Effector memory CD8-positive, alpha-beta T cell (primary cell): ENCODE measurements around the gene KCNJ16.

ENCODE experiments used
- ATAC-seq: fragments of 150-1000 bp; cut with Tn5 transposase; replicated peaks from 2 replicates; pipeline ENCODE4 v1.10.0; 2021; ENCODE audit warnings: mild to moderate bottlenecking, moderate library complexity
- DNase-seq, 3 experiments: peaks; one replicate each; pipeline ENCODE4 v3.0.0; 2021
- H3K27ac Mint-ChIP-seq, 2 donors: one replicate each; pipeline ENCODE4 v1.8.0; 2022; ENCODE audit warnings: mild to moderate bottlenecking in 2 of 2, mixed read lengths in 2 of 2, moderate library complexity in 2 of 2
- H3K27me3 Mint-ChIP-seq, 2 donors: one replicate each; pipeline ENCODE4 v1.8.0; 2022; ENCODE audit warnings: mixed read lengths in 2 of 2
- H3K36me3 Mint-ChIP-seq: one replicate; pipeline ENCODE4 v1.8.0; 2022; ENCODE audit warnings: mild to moderate bottlenecking, moderate library complexity, mixed read lengths; ENCODE audit not compliant: insufficient read depth
- H3K4me1 Mint-ChIP-seq, 2 donors: one replicate each; pipeline ENCODE4 v1.8.0; 2022; ENCODE audit warnings: low read depth in 2 of 2, mixed read lengths in 2 of 2
- H3K4me3 Mint-ChIP-seq, 2 donors: one replicate each; pipeline ENCODE4 v1.8.0; 2022; ENCODE audit warnings: mild to moderate bottlenecking in 2 of 2, mixed read lengths in 2 of 2, moderate library complexity in 2 of 2
- H3K9me3 Mint-ChIP-seq, 2 donors: one replicate each; pipeline ENCODE4 v1.8.0; 2022; ENCODE audit warnings: mixed read lengths in 2 of 2

The KCNJ16 gene

DNA sequence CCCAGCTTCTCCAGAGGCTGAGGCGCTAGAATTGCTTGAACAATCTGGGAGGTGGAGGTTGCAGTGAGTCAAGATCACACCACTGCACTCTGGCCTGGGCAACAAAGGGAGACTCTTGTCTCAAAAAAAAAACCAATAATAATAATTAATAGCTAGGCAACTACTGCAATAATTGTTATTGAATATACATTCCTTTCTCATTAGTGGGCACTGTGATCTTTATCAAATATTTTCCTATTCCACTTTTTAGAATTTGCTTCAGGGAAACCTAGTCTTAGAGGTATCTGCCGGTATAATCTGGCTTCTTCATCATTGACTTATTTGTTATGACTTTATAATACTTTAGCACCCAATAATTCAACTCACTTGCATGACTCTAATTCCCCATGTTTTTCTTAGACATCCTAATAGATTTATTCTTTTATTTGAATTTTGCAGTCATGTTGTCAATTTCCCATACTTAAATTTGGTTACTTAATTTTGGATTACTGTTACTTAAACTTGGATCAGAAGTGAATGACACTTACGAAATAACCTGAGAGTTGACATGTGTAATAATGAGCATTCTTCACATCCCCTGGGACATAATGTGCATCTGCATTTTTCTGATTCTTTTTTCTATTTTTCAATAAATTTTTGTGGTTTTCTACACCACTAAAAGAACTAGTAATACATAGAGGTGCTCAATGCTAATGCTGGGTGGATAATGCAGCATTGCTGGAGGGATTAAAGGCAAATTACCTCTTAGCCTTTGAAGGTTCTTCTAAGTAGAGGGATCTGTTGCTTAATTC is 25.0 kb upstream of the KCNJ16 start:
- H3K4me1 Mint-ChIP-seq, result no peaks in the 10 kb centered on the region

DNA sequence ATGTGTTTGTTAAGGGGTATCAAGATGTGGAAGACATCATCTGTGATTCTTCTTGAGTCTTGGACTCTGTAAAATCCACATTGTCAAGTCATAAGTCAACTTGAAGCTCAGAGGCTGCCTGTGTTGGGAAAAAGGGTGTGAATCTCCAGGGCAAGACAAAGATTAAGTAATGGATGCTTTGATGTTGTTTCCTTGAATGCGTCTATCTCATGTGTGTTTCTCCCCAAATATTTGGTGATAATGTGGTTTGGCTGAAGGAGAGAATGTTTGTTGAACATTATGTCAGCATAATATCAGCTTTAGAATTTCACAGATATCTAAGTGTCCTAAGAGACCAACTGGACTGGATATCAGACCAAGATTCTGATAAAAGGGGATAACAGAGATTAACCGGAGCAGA is 24.1 kb upstream of the KCNJ16 start:
- Mint-ChIP-seq H3K27ac (no peak overlapping the region), H3K36me3 (no peaks in the 10 kb centered on the region), H3K27me3 (no peaks in the 10 kb centered on the region), H3K4me3 (no peak overlapping the region), H3K4me1 (no peaks in the 10 kb centered on the region), H3K9me3 (no peaks in the 10 kb centered on the region)
- DNase-seq (no peak), ATAC-seq (no peak)

More for the DNA sequence above, 25.0 kb upstream of the KCNJ16 start:
- no peak for DNase-seq
- no peak for ATAC-seq
- Mint-ChIP-seq H3K9me3 (no peaks in the 10 kb centered on the region), H3K4me3 (no peak overlapping the region), H3K27ac (no peak overlapping the region), H3K27me3 (no peaks in the 10 kb centered on the region), H3K36me3 (no peaks in the 10 kb centered on the region)

- H3K36me3 Mint-ChIP-seq, result no peaks in the 10 kb centered on the region
- H3K4me3 Mint-ChIP-seq, result no peak overlapping the region
- H3K27ac Mint-ChIP-seq, result no peak overlapping the region
- ATAC-seq, result no peak
- no peaks in the 10 kb centered on the region for H3K27me3 Mint-ChIP-seq
- no peak for DNase-seq
- no peaks in the 10 kb centered on the region for H3K4me1 Mint-ChIP-seq
- no peaks in the 10 kb centered on the region for H3K9me3 Mint-ChIP-seq
These were observed 21.5 kb upstream of the KCNJ16 start for GRCh38 chr17:70053241-70054234.

DNA sequence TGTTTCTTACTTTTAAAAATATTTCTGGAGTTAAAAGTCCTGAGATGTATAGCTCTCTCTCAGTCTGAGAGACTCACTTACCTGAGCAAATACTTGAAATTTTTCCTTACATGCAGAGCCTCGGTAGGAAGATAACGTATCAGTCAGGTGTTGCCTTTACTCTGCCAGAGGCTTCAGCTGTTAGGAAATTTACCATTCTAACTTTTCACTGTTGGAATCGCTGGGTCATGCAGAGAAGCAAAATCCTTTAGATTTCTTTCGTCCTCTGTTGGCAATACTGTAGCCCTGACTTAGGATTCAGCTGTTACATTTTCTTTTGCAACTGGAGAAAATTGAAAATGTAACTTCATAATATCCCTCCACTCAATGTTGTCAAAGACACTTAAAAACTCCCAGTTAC is 20.0 kb upstream of the KCNJ16 start:
- DNase-seq (no peak), ATAC-seq (no peak)
- H3K27me3 Mint-ChIP-seq, result no peaks in the 10 kb centered on the region
- H3K4me1 Mint-ChIP-seq, result no peaks in the 10 kb centered on the region
- H3K9me3 Mint-ChIP-seq, result no peaks in the 10 kb centered on the region
- H3K27ac Mint-ChIP-seq, result no peak overlapping the region
- no peaks in the 10 kb centered on the region for H3K36me3 Mint-ChIP-seq
- H3K4me3 Mint-ChIP-seq, result no peak overlapping the region

DNA sequence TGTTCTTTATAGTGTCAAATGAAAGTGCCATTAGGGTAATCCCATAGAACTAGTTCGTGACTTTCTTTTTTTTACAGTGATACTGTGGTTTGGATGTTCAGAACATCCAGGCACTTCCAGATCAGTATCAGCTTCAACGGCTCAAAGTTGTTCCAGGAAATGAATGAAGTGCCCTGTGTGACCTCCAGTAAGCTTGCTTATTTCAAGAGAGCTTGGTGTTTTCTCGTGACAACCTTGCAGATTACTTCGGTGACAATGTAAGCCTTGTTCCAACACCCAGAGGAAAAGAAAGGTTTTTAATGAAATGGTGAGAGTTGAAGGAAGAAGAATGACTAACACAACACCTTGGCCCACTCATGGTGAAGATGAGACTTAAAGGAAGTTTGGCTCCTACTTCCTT is 16.0 kb upstream of the KCNJ16 start:
- DNase-seq, result no peak
- Mint-ChIP-seq H3K9me3 (no peaks in the 10 kb centered on the region), H3K27ac (no peak overlapping the region), H3K4me1 (no peaks in the 10 kb centered on the region), H3K4me3 (no peak overlapping the region), H3K27me3 (no peaks in the 10 kb centered on the region), H3K36me3 (no peaks in the 10 kb centered on the region)
- ATAC-seq, result no peak

DNA sequence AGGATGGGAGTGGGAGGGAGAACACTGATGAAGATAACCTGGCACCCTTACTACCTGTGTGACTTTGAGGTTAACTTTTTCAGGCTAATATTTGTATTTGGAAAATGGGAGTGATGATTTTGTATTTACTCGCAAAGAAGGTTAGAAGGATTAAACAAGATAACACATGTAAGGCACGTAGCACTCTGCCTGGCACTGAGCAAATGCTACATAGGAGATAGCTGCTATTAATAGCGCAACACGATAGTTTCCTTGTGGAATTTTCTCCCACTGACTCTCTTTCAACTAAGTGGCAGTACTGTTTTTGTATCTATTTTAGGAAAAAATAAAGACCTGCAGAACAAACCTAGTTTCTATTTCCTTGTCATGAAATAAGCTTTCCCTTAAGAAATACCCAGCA is 15.4 kb upstream of the KCNJ16 start:
- no peak for ATAC-seq
- Mint-ChIP-seq H3K4me1 (no peaks in the 10 kb centered on the region), H3K36me3 (peaks cover under 1% of the 10 kb centered on the region), H3K4me3 (no peak overlapping the region), H3K9me3 (no peaks in the 10 kb centered on the region), H3K27ac (no peak overlapping the region), H3K27me3 (no peaks in the 10 kb centered on the region)
- no peak for DNase-seq

DNA sequence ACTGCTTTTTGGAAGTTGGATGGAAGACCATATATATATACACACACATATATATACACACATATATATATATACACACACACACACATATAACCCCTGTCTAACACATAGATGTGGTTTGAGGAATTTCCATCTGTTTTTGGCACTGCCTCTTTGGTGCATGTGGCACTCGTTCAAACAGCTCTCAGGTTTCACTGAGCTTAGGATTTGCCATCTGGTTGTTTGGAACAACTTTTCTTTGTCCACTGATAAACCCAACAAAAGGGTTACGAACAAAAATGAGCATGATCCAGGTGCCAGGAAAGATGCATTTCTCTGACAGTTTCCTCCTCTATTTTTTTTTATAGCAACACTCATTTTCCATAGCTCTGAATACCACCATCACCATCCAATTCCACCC is 14.6 kb upstream of the KCNJ16 start:
- H3K36me3 Mint-ChIP-seq, result peaks cover 2% of the 10 kb centered on the region
- H3K9me3 Mint-ChIP-seq, result no peaks in the 10 kb centered on the region
- no peak overlapping the region for H3K4me3 Mint-ChIP-seq
- H3K27ac Mint-ChIP-seq, result no peak overlapping the region
- no peak for DNase-seq
- no peak for ATAC-seq
- no peaks in the 10 kb centered on the region for H3K27me3 Mint-ChIP-seq
- no peaks in the 10 kb centered on the region for H3K4me1 Mint-ChIP-seq

GRCh38 chr17:70067134-70067533 is 7.9 kb upstream of the KCNJ16 start:
- ATAC-seq, result no peak
- Mint-ChIP-seq H3K9me3 (no peaks in the 10 kb centered on the region), H3K27me3 (peaks cover 0 to 7% of the 10 kb centered on the region in 2 donors), H3K4me3 (no peak overlapping the region), H3K4me1 (no peaks in the 10 kb centered on the region), H3K36me3 (peaks cover 2% of the 10 kb centered on the region), H3K27ac (no peak overlapping the region)
- no peak for DNase-seq

DNA sequence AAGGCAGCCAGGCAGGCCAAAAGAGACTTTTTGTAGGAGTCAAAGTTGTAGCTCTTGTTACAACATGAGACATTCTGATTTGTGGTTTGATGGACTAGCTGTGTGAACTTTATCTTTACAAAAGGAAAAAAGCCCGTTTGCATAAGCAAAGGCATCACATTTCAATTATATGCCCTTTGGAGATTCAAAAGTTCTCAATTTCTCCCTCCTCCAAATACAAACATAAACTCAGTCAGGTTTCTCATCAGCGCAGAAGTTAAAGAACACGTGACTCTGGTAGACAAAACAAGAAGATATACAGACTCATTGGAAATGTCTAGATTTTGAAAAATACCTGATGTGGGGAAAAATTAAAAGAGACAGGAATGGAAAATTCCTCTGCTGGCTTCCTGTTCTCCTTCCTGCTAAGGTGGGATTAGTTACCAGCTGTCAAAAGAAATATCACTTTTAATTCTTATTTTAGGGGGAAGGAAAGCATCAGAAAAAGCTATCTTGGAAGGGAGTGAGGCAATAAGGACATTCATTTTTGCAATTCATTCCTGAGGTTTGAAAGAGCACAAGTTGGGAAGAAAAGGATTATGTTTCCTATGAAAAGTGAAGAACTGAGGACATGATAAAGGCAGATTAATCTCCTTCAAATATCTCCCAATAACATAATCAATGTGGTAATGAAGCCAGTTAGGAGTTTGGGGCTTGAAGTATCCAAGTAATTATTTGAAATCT is 4.6 kb upstream of the KCNJ16 start:
- no peak for DNase-seq
- Mint-ChIP-seq H3K4me1 (no peaks in the 10 kb centered on the region), H3K36me3 (no peaks in the 10 kb centered on the region), H3K4me3 (no peak overlapping the region), H3K27ac (no peak overlapping the region), H3K27me3 (peaks cover 0 to 15% of the 10 kb centered on the region in 2 donors), H3K9me3 (peaks cover 0 to 2% of the 10 kb centered on the region in 2 donors)
- no peak for ATAC-seq

DNA sequence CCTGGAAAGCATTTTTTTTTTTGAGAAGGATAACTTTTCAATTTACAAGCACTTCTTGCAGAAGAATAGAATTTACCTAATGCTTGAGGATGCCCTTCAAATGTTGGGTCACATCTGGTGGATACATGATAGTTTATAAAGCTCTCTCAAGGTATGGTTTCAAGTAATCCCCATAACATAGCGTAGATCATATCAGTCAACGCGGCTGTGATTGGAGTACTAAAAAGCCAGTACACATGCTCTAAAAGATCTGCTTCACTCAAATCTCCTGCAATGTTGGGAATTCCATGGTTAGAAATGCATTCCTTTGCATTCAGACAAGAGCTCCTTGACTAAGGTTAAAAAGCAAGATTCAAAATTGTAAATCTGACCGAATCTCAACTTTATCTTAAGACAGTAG is 3.9 kb upstream of the KCNJ16 start:
- Mint-ChIP-seq H3K4me3 (no peak overlapping the region), H3K36me3 (no peaks in the 10 kb centered on the region), H3K4me1 (no peaks in the 10 kb centered on the region), H3K27ac (no peak overlapping the region), H3K9me3 (peaks cover 0 to 2% of the 10 kb centered on the region in 2 donors), H3K27me3 (peaks cover 0 to 15% of the 10 kb centered on the region in 2 donors)
- DNase-seq, result no peak
- ATAC-seq, result no peak

DNA sequence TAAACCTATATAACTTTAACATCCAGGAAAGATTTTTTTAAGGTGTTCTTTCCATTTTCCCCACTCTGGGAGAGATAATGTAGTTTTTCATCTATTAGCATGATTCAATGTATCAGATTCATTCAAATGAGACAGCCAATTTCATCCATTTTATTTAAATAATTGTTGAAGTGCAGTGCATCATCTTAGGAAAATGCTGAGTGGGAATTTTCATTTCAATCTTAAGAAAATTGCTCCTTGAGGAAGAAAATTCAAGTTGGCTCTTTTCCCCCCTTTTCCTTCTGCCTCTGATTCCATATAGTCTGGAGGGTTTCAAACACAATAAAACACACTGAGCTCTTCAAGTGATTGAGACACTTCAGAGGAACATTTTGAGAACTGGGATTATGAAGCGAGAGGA is 3.4 kb upstream of the KCNJ16 start:
- no peak for ATAC-seq
- DNase-seq, result no peak
- H3K9me3 Mint-ChIP-seq, result peaks cover 0 to 2% of the 10 kb centered on the region in 2 donors
- H3K27me3 Mint-ChIP-seq, result peaks cover 0 to 15% of the 10 kb centered on the region in 2 donors
- H3K4me3 Mint-ChIP-seq, result no peak overlapping the region
- no peaks in the 10 kb centered on the region for H3K36me3 Mint-ChIP-seq
- H3K27ac Mint-ChIP-seq, result no peak overlapping the region
- no peaks in the 10 kb centered on the region for H3K4me1 Mint-ChIP-seq

DNA sequence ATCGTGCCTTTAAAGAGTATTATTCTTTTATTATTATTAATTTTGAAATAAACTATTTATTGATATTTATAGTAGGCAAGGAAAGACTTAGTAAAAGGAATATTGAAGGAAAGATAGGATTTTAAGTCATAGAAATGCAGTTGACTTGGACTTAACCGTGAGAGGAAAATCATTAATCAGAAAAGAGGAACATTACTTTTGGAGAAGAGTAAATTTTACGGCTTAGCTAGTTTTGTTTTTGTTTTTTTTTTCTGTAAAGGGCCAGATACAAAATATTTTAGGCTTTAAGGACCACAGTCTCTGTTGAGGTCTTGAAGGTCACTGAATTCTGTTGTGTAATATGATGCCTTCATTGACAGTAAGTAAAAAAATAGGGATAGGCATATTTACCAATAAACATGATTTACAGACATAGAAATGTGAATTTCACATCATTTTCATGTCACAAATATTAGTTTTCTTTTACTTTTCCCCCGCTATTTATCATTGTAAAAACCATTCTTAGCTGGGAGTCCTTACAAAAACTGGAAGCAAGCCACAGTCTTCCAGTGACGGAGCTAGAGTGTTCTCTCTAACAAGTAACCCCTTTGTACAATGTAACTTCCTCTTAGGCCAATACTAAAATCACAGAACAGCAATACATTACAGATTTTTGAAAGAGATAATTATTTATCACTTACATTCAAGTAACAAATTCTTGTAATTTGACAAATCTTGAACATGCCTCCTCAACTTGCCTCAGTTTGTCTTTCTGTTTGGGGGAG is 2.3 kb upstream of the KCNJ16 start:
- ATAC-seq, result no peak
- DNase-seq, result no peak
- H3K4me3 Mint-ChIP-seq, result no peak overlapping the region
- peaks cover 0 to 2% of the 10 kb centered on the region in 2 donors for H3K9me3 Mint-ChIP-seq
- H3K4me1 Mint-ChIP-seq, result no peaks in the 10 kb centered on the region
- no peaks in the 10 kb centered on the region for H3K36me3 Mint-ChIP-seq
- peaks cover 0 to 15% of the 10 kb centered on the region in 2 donors for H3K27me3 Mint-ChIP-seq
- no peak overlapping the region for H3K27ac Mint-ChIP-seq

- Mint-ChIP-seq H3K9me3 (peaks cover 0 to 2% of the 10 kb centered on the region in 2 donors), H3K27ac (no peak overlapping the region), H3K27me3 (peaks cover 0 to 15% of the 10 kb centered on the region in 2 donors), H3K4me1 (no peaks in the 10 kb centered on the region), H3K4me3 (no peak overlapping the region), H3K36me3 (no peaks in the 10 kb centered on the region)
- no peak for ATAC-seq
- DNase-seq, result no peak
These were observed 1.7 kb upstream of the KCNJ16 start for GRCh38 chr17:70073310-70073709.
